ENCODE measurements around the gene CRTC3.
"Not testable (repeated sequence)": the region's sequence is repeated elsewhere in the genome, so short reads cannot be mapped to it uniquely, and the experiment has no call there.

Gene CRTC3

GRCh38 chr15:90657520-90658172 lies 127.9 kb downstream of the CRTC3 start:
- FAIRE-seq, result not testable (repeated sequence)

DNA sequence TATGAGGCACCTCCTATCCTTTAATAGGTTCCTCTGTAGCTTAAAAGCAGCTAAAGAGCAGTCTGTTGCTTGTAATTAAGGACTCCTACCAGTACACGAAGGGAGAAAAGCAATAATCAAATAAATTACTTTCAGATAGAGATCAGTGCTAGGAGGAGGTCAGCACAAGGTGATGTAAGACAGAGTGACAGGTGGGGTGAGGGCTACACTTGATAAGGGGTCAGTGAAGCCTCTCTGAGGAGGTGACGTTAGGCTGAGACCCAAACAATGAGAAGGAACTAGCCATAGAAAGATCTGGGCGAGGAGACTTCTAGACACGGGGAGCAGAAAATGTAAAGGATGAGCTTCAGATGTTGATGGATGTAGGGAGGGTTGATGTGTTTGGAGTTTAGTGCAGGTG lies 129.8 kb downstream of the CRTC3 start:
- FAIRE-seq, result no peak

DNA sequence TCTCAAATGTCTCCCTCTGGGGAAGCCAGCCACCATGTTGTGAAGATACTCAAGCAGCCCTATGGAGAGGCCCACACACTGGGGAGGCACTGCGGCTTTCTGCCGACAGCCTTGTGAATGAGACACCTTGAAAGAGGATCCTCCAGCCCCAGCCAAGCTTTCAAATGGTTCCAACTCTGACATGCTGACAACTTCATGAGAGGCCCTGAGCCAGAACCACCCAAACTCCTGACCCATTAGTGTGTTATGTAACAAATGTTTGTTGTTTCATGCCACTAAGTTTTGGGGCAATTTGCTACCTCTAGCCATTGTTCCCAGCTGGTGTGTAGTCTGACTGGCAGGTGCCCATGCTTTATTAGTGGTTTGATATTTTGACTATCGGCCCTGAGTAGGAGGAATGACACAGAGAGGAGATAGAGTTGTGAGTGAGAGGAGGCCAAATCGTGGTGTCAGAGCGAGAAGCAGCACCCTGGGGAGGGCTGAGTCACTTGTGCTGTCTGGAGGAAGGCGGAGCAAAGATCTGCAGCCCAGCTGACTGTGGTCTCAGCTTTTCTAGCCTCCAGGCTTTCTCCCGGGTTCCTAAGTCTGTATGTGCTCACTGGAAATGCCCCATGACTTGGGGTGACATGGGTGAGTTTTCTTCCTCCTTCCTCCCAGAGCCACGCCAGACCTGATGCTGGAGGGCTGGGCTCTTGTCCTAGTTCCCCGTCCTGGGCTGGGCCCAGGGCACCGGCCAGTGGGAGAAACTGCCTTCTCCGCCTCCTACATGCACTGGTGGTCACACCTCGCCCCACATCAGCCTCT lies 130.7 kb downstream of the CRTC3 start:
- FAIRE-seq, result no peak

DNA sequence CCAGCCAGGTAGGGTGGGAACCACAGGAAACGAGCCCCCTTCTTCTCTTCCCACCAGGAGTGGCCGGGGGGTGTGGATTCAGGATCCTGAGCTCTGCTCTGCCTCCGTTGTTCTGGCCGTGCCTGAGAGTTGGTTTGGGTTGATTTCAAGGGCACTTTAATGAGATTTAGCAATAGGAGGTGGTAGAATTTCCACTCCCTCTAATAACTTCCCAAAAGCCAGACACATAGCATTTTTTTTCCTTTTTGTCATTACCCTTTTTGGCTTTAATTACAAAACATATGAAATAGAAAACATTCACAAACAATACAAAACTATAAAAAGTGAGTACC lies 131.2 kb downstream of the CRTC3 start:
- FAIRE-seq, result not testable (repeated sequence)

DNA sequence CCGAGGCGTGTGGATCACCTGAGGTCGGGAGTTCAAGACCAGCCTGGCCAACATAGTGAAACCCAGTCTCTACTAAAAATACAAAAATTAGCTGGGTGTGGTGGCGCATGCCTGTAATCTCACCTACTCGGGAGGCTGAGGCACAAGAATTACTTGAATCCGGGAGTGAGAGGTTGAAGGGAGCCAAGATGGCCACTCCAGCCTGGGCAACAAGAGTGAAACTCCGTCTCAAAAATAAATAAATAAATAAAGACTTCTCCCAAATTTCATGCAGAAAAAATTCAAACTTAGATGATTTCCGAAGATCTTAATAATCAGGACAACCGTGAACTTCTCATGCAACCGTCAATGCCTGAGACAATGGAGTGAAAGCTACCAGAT lies 134.3 kb downstream of the CRTC3 start:
- FAIRE-seq, result not testable (repeated sequence)

DNA sequence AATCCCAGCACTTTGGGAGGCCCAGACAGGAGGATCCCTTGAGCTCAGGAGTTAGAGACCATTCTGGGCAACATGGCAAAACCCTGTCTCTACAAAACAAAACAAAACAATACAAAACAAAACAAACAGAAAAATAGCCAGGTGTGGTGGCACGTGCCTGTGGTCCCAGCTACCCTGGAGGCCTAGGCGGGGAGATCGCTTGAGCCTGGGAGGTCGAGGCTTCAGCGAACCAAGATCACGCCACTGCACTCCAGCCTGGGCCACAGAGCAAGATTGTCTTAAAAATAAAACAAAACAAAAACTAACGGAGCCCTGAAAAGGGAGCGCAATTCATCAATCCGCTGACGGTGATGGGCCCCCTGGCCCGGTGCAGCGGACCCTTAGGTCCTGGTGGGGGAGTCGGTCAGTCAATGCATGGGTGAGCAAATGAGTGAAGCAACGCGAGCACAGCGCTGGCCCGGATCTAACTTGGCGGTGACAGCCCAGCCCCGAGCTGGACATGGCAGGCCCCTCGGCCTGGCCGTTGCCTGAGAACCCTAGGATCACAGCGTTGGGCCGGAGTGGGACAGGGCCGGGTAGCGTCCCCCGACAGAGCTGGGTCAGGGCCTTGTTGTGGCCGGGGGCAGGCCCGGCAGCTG lies 135.0 kb downstream of the CRTC3 start:
- no peak for FAIRE-seq

DNA sequence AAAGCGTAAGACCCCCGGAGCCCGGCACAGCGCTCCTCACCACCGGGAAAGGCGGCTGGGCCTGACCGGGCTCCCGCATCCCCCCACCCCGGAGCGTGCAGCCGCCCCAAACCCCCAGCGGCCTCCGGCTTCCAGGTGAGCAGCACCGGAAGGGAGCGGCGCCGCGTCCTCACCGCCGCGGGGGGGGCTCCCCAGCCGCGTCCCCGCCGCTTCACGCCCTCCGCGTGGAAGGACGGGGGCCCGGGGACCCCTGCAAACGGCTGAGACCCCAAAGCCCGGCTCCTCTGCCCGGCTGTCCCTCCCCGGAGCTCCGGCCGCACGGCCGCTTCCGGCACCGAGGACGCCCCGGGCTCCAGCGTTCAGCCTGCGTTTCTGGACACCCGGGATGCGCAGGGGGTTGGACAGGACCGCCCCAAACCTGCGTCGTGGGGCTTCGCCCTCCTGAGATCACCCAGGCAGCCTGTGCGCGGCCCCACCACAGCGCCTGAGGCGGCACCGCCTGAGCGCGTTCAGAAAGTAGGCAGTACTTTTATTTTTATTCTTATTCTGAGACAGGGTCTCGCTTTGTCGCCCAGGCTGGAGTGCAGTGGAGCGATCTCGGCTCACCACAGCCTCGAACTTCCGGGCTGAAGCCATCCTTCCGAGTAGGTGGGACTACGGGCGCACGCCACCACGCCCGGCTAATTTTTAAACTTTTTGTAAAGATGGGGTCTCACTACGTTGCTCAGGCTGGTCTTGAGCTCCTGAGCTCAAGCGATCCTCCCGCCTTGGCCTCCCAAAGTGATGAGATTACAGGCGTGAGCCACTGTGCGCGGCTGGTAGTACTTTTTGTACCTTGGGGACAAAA lies 135.8 kb downstream of the CRTC3 start:
- no peak for FAIRE-seq

DNA sequence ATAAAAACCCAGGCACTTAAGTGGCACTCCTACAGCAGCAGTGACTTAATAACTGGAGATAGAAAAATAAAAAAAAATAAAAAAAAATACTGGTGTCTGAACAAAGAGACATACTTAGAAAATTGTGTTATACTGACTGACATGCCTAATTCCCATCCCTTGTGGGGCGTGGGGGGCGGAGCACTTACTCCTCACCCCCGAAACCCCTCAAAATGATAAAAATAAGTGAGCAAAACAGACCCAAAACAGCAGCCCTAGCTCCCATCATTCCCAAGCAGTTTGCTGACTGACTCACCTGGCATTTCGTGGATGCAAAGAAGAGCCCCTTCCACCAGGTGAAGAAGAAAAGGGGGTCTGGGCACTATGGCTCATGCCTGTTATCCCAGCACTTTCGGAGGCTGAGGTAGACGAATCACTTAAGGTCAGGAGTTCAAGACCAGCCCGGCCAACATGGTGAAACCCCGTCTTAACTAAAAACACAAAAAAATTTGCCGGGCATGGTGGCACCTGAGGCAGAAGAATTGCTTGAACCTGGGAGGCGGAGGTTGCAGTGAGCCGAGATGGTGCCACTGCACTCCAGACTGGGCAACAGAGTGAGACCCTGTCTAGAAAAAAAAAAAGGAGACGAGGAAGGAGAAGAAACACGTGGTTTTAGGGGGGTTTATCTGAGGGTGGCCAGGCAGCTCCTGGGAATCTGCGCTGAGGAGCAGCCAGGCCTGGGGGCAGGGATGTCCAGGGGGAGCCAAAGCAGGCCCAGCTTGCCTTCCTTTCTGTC lies 136.6 kb downstream of the CRTC3 start:
- FAIRE-seq, result no peak

GRCh38 chr15:90667073-90667754 lies 137.5 kb downstream of the CRTC3 start:
- no peak for FAIRE-seq

DNA sequence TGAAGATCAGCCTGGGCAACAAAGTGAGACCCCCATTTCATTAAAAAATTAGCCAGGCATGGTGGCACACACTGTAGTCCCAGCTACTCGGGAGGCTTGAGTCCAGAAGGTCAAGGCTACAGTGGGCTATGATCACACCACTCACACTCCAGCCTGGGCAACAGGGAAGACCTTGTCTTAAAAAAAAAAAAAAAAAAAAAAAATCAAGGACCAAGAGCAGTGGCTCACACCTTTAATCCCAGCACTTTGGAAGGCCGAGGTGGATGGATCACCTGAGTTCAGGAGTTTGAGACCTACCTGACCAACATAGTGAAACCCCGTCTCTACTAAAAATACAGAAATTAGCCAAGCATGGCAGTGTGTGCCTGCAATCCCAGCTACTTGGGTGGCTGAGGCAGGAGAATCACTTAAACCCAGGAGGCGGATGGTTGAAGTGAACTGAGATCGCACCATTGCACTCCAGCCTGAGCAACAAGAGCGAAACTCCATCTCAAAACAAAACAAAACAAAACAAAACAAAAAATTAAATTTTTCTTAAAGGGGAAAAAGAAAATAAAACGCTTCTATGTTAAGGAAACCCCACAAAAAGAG lies 138.1 kb downstream of the CRTC3 start:
- not testable (repeated sequence) for FAIRE-seq

- FAIRE-seq, result not testable (repeated sequence)
These were observed 140.9 kb downstream of the CRTC3 start for GRCh38 chr15:90670631-90671030.

DNA sequence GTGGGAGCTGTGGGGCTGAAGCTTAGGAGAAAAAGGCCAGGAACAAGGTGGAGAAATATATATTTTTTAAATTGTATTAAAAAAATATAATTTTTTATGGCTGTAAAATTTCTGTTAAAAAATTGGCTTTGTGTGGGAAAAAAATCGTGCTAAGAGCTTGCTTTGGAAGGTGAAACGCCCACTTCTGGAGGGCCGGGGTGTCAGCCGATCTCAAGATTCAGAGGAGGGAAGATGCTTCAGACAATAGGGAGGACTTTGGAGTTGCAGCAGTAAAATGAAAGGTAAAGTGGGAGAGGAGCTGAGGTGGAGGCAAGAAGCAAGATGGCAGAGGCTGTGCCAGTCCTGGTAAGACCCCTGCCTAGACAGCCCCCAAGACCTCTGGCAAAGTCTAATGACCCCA lies 141.5 kb downstream of the CRTC3 start:
- no peak for FAIRE-seq

- not testable (repeated sequence) for FAIRE-seq
These were observed 143.6 kb downstream of the CRTC3 start for GRCh38 chr15:90673357-90673756.

DNA sequence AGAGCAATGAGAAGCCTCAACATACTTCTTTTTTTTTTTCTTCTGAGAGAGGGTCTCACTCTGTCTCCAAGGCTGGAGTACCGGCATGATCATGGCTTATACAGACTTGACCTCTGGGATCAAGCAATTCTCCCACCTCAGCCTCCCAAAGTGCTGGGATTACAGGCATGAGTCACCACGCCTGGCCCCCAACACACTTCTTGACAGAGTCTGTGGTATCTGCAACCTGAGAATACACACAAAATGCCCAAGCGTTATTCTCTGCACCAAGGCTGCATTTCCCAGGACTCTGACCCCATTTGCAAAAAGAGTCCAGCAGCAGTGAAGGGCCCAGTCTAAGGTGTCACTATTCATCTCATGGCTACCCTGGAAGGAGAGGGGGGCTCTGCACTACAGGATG lies 144.8 kb downstream of the CRTC3 start:
- FAIRE-seq, result no peak

GRCh38 chr15:90675464-90675863 lies 145.7 kb downstream of the CRTC3 start:
- no peak for FAIRE-seq

DNA sequence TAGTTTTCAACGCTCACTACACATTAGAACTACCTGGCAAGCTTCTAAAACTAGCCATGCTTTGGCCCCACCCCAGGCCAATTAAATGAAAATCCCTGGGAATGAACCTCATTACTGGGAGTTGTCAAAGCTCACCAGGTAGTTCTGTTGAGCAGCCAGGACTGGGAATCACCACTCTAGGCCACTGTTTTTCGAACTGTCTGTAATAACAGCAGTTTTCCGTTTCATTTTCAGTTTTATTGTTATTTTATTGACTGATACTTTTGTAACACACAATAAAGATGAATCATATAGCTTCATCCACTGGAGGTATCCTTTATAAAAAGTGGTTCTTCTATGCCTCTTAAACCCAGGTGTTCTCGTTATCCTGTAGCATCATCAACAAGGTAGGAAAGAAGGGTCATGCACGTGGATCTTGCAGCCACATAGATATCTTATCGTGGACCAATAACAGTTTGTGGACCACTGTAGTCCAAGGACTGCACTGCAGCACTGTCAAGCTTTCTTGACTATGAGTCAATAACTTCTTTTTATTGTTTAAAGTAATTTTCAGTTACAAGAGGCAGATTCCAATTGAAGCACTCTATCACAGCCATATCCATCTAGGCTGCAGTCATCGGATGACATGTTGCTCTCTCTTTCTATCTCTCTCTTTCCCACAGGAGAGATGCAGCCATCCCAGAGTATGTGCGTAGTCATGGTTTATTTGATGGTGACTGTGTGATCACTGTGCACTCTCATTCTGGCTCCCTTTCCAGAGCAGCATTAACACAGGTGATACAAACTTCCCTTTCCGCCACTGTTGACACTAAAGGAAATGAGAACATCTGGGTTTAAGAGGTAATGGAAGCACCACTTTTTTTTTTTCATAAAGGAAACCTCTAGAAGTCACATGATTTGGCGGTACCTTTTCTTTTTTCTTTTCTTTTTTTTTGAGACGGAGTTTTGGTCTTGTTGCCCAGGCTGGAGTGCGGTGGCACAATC lies 148.4 kb downstream of the CRTC3 start:
- FAIRE-seq, result no peak

DNA sequence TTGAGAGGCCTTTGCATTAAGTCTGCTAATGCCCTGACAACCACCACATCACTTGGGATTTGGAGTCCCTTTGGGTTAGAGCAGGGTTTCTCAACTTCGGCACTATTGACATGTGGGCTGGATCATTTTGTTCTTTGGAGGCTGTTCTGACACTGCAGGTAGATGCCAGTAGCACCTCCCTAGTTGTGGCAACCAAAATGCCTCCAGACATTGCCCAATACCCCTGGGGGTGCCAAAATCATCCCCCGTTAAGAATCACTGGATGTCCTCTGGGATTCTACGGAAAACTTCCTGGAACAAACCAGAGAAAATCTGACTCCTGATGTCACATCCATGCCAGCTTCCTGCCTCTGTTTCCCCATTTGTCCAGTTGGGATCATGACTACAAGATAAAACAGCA lies 150.2 kb downstream of the CRTC3 start:
- no peak for FAIRE-seq

GRCh38 chr15:90680371-90680935 lies 150.7 kb downstream of the CRTC3 start:
- no peak for FAIRE-seq

DNA sequence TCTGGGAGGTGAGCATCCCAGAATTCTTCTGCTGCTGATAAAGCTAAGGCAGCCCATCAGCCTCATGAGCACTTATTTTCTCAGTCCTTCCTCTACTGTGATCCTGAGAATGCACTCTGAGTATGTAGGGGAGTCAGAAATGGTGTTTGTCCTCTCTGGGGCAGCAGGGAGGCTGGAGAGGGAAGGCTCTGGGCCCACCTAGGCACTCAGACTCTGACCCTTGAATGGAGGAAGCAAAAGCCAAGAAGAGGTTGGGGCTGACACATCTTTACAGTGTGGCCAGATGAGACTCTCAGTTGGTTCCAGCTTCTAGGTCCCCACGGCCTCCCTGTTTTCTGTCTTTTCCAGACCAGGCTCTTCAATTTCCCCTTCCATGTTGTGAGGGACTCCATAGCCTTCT lies 151.3 kb downstream of the CRTC3 start:
- FAIRE-seq, result no peak

GRCh38 chr15:90681480-90681879 lies 151.8 kb downstream of the CRTC3 start:
- FAIRE-seq, result no peak

Data from TTC549 (cell line).